K562 (cell line): ENCODE data around the gene PDIA2. TPM values are rescaled to one million over a fixed set of nuclear protein-coding genes. Genes with fewer than 3 reads are reported as not detected.

Experiments
- ARNT ChIP-seq, 2 experiments: fragments of 450-650 bp; IDR thresholded peaks; 2 replicates each; pipeline ENCODE4 v1.6.1; 2016; ENCODE audit warnings: mild to moderate bottlenecking in 1 of 2
- BRD9 ChIP-seq: fragments of 450-650 bp; IDR thresholded peaks from 2 replicates; pipeline ENCODE4 v1.6.1; 2018; ENCODE audit warnings: low read depth; ENCODE audit not compliant: partially characterized antibody
- CBFA2T3 ChIP-seq: fragments of 450-650 bp; IDR thresholded peaks from 2 replicates; pipeline ENCODE4 v1.6.1; 2017
- FOXK2 ChIP-seq, 2 experiments: fragments of 450-650 bp; IDR thresholded peaks in 1 of 2; conservative IDR thresholded peaks in 1 of 2; 2 replicates each; pipeline ENCODE4 v1.6.1; 2016; ENCODE audit warnings: low read depth in 2 of 2, mild to moderate bottlenecking in 1 of 2
- GATAD2A ChIP-seq: fragments of 450-650 bp; IDR thresholded peaks from 2 replicates; pipeline ENCODE4 v1.6.1; 2017
- HDAC2 ChIP-seq: fragments of 450-650 bp; IDR thresholded peaks from 2 replicates; pipeline ENCODE4 v1.6.1; 2016; ENCODE audit warnings: mild to moderate bottlenecking
- ID3 ChIP-seq, 2 experiments: fragments of 250-450 bp in 1 of 2; fragments of 450-650 bp in 1 of 2; sonication (Bioruptor Pico) in 1 of 2; IDR thresholded peaks; 2 replicates each; pipeline versions ENCODE4 v1.6.1 to v1.8.0; 2016 to 2021; ENCODE audit warnings: mild to moderate bottlenecking in 2 of 2, moderate library complexity in 2 of 2, missing compliant biosample characterization in 1 of 2, missing genetic modification characterization in 1 of 2
- JUND ChIP-seq, 2 experiments: IDR thresholded peaks; 2 replicates in 1 of 2; 3 replicates in 1 of 2; pipeline ENCODE4 v1.6.1; 2011; ENCODE audit warnings: borderline replicate concordance in 2 of 2, low read depth in 2 of 2, low read length in 2 of 2, improper control_type of control experiment in 1 of 2, missing biosample characterization in 1 of 2, missing genetic modification characterization in 1 of 2, missing genetic modification reagents in 1 of 2
- MAZ ChIP-seq, 2 experiments: fragments of 450-650 bp in 1 of 2; sonication (generic) in 1 of 2; formaldehyde crosslinking; IDR thresholded peaks in 1 of 2; conservative IDR thresholded peaks in 1 of 2; 2 replicates each; pipeline versions ENCODE4 v1.4.0 to v1.5.0; 2020; ENCODE audit warnings: mild to moderate bottlenecking in 1 of 2, missing genetic modification reagents in 1 of 2
- NR2C2 ChIP-seq, 2 experiments: fragments of 200-800 bp in 1 of 2; sonication (Bioruptor generic) in 1 of 2; sonication (generic) in 1 of 2; formaldehyde crosslinking in 1 of 2; IDR thresholded peaks; 2 replicates each; pipeline versions ENCODE4 v1.6.1 to v1.8.0; 2016 to 2022; ENCODE audit warnings: mild to moderate bottlenecking in 1 of 2, missing compliant biosample characterization in 1 of 2, missing genetic modification characterization in 1 of 2, missing genetic modification reagents in 1 of 2
- NR4A1 ChIP-seq, 2 experiments: fragments of 250-450 bp in 1 of 2; fragments of 450-650 bp in 1 of 2; sonication (Bioruptor Pico) in 1 of 2; IDR thresholded peaks; 2 replicates each; pipeline versions ENCODE4 v1.4.0 to v1.6.1; 2016 to 2020; ENCODE audit warnings: mild to moderate bottlenecking in 2 of 2, missing compliant biosample characterization in 1 of 2, missing genetic modification characterization in 1 of 2, moderate library complexity in 1 of 2
- ZBTB40 ChIP-seq, 2 experiments: fragments of 450-650 bp in 1 of 2; sonication (generic) in 1 of 2; formaldehyde crosslinking in 1 of 2; IDR thresholded peaks; 2 replicates each; pipeline versions ENCODE4 v1.7.1 to v1.9.0; 2016 to 2022; ENCODE audit warnings: inconsistent platforms in 1 of 2, mild to moderate bottlenecking in 1 of 2, missing genetic modification reagents in 1 of 2
- ZC3H4 ChIP-seq: sonication (generic); formaldehyde crosslinking; IDR thresholded peaks from 2 replicates; pipeline ENCODE4 v1.9.0; 2021; ENCODE audit warnings: missing genetic modification reagents, borderline replicate concordance
- ZNF197 ChIP-seq: fragments of 200-800 bp; sonication (Bioruptor generic); IDR thresholded peaks from 2 replicates; pipeline ENCODE4 v1.6.1; 2016; ENCODE audit warnings: low read depth, missing genetic modification characterization, missing compliant biosample characterization
- polyA plus RNA-seq, 8 experiments: library from polyadenylated mRNA; depleted of rRNA in 4 of 8; stranded (reverse) in 5 of 8; unstranded in 3 of 8; fragments of >200 nt; fragmentation: Nextera tagmentation in 2 of 8; fragmentation: Illumina TruSeq in 1 of 8; extraction: Ambion mirVana in 2 of 8; extraction: Trizol in 1 of 8; gene quantifications; 2 replicates each; pipeline versions ENCODE4 v1.2.1 to v1.2.3, GENCODE V29; 2011 to 2014; ENCODE audit warnings: inconsistent platforms in 1 of 8, missing spikeins in 1 of 8
- total RNA-seq, 7 experiments: library from RNA; depleted of rRNA in 6 of 7; stranded (reverse); fragments of >200 nt in 6 of 7; fragmentation: Illumina TruSeq in 2 of 7; extraction: Trizol in 2 of 7; gene quantifications; 2 replicates each; pipeline versions ENCODE4 v1.2.1 to v1.2.3, GENCODE V29; 2011 to 2021; ENCODE audit warnings: low replicate concordance in 1 of 7

PDIA2 gene
- total and polyA plus RNA-seq, 9 of the 15 experiments (the other 6 are each of a cell fraction or from before 2014, with no cell fraction given), result 0.13 to 0.92 (median 0.23) TPM; not detected in 4

- peak; percentile 34; the same call in 1 of the 2 replicates for TF ChIP-seq ZBTB40 (IDR thresholded peaks at IDR 0.05)
- TF ChIP-seq ZBTB40 (CRISPR knock-in tag; IDR thresholded peaks at IDR 0.05), result no peak
- TF ChIP-seq ZC3H4 (CRISPR knock-in tag), result no peak
- no peak; the same call in 1 of the 2 replicates for TF ChIP-seq JUND (IDR thresholded peaks at IDR 0.05; ENCODE audit: borderline replicate concordance, low read depth, low read length)
- peak; percentile 46; the same call in 1 of the 3 replicates for TF ChIP-seq JUND (tag; IDR thresholded peaks at IDR 0.05; ENCODE audit: borderline replicate concordance, low read depth, low read length)
- no peak for TF ChIP-seq NR2C2 (CRISPR knock-in tag; IDR thresholded peaks at IDR 0.05)
- TF ChIP-seq NR2C2 (tag; IDR thresholded peaks at IDR 0.05), result peak; percentile 86
- TF ChIP-seq HDAC2, result peak; percentile 67
- TF ChIP-seq GATAD2A, result peak; percentile 87; the same call in 1 of the 2 replicates
- peak in 1 of 2 experiments; percentile 72; a peak in 1 of 4 replicates for TF ChIP-seq ARNT (IDR thresholded peaks at IDR 0.05)
- TF ChIP-seq MAZ (CRISPR knock-in tag; conservative IDR thresholded peaks at IDR 0.05 in 1 of 2, IDR thresholded peaks at IDR 0.05 in 1 of 2), result peak in 1 of 2 experiments; percentile 26; a peak in 1 of 4 replicates
- peak; percentile 71 for TF ChIP-seq BRD9
- no peak for TF ChIP-seq FOXK2 (conservative IDR thresholded peaks at IDR 0.05 in 1 of 2, IDR thresholded peaks at IDR 0.05 in 1 of 2; ENCODE audit: low read depth in 2 of 2)
- TF ChIP-seq ZNF197, result peak; percentile 54; the same call in 1 of the 2 replicates
- TF ChIP-seq CBFA2T3, result peak; percentile 30; the same call in 1 of the 2 replicates
- TF ChIP-seq NR4A1 (CRISPR knock-in tag; IDR thresholded peaks at IDR 0.05), result no peak
- 0 out of 2 replicates have a peak, but pooled peaks have one; percentile 58 for TF ChIP-seq NR4A1 (tag; IDR thresholded peaks at IDR 0.05)
- no peak for TF ChIP-seq ID3 (CRISPR knock-in tag; IDR thresholded peaks at IDR 0.05)
- peak; percentile 44; the same call in 1 of the 2 replicates for TF ChIP-seq ID3 (tag; IDR thresholded peaks at IDR 0.05)
Measured at GRCh38 chr16:252366-253337, 30.3 kb upstream of the PDIA2 start (continued).
